Karpas-422 (cell line): ENCODE data around the gene CEACAM4. TPM values are rescaled to one million over a fixed set of nuclear protein-coding genes. Genes with fewer than 3 reads are reported as not detected.
A peak's percentile ranks its signal among the peaks of the same experiment; 100 is the strongest.

Experiments used
- DNase-seq: peaks from one replicate; pipeline ENCODE4 v3.0.0-alpha.2; 2015
- H2AFZ ChIP-seq: fragments of 200-600 bp; sonication (generic); 2 replicates; pipeline ENCODE4 v1.6.1; 2014; ENCODE audit warnings: antibody characterized with exemption, low read length, mixed read lengths
- H3K27ac ChIP-seq: fragments of 200-600 bp; sonication (generic); 2 replicates; pipeline ENCODE4 v1.5.1; 2014; ENCODE audit warnings: mild to moderate bottlenecking, low read length, moderate library complexity
- H3K27me3 ChIP-seq: fragments of 200-600 bp; sonication (generic); 2 replicates; pipeline ENCODE4 v1.6.1; 2014; ENCODE audit warnings: low read length, mixed read lengths
- H3K36me3 ChIP-seq: fragments of 200-600 bp; sonication (generic); 2 replicates; pipeline ENCODE4 v1.6.1; 2014; ENCODE audit warnings: low read length, mixed read lengths; ENCODE audit not compliant: insufficient read depth
- H3K4me1 ChIP-seq: fragments of 200-600 bp; sonication (generic); 2 replicates; pipeline ENCODE4 v1.6.1; 2014; ENCODE audit warnings: mild to moderate bottlenecking, low read length, mixed read lengths
- H3K4me2 ChIP-seq: fragments of 200-600 bp; sonication (generic); 2 replicates; pipeline ENCODE4 v1.6.1; 2014; ENCODE audit warnings: low read length, low read depth, mild to moderate bottlenecking; ENCODE audit not compliant: poor library complexity, severe bottlenecking
- H3K4me3 ChIP-seq: fragments of 200-600 bp; sonication (generic); 2 replicates; pipeline ENCODE4 v1.5.1; 2014; ENCODE audit warnings: mild to moderate bottlenecking, antibody characterized with exemption, low read length, mixed read lengths
- H3K79me2 ChIP-seq: fragments of 200-600 bp; sonication (generic); 2 replicates; pipeline ENCODE4 v1.6.1; 2014; ENCODE audit warnings: mild to moderate bottlenecking, low read length, mixed read lengths
- H3K9ac ChIP-seq: fragments of 200-600 bp; sonication (generic); 2 replicates; pipeline ENCODE4 v1.6.0; 2014; ENCODE audit warnings: low read length
- H3K9me2 ChIP-seq: fragments of 200-600 bp; sonication (generic), shearing (Covaris generic); replicated peaks from 2 replicates; pipeline ENCODE4 v1.6.0; 2014; ENCODE audit warnings: mild to moderate bottlenecking, low read length, moderate library complexity; ENCODE audit not compliant: insufficient read depth
- H3K9me3 ChIP-seq: fragments of 300-700, 200-600 bp; sonication (generic); 2 replicates; pipeline ENCODE4 v1.6.1; 2014; ENCODE audit warnings: low read length, mixed read lengths
- H4K20me1 ChIP-seq: fragments of 200-600 bp; sonication (generic); 2 replicates; pipeline ENCODE4 v1.6.1; 2014; ENCODE audit warnings: mild to moderate bottlenecking, antibody characterized with exemption, low read length, low read depth; ENCODE audit not compliant: insufficient read depth
- total RNA-seq: library from RNA; depleted of rRNA; stranded (reverse); fragments of >200 nt; shearing (Covaris generic); gene quantifications from 2 replicates; pipeline ENCODE4 v1.2.3, GENCODE V29; 2014; ENCODE audit warnings: low replicate concordance

The CEACAM4 gene
- total RNA-seq, 1 experiment from 2014 or later: not detected

GRCh38 chr19:41623360-41623759 is 3.5 kb downstream of the CEACAM4 start:
- no peaks in the 10 kb centered on the region for H3K9me2 ChIP-seq
- H3K4me1 ChIP-seq: no peaks in the 10 kb centered on the region
- no peaks in the 10 kb centered on the region for H3K79me2 ChIP-seq
- no peak overlapping the region for H3K27ac ChIP-seq
- no peak for DNase-seq
- no peak overlapping the region for H3K9ac ChIP-seq
- H3K36me3 ChIP-seq: no peaks in the 10 kb centered on the region
- no peak overlapping the region for H3K4me3 ChIP-seq
- no peaks in the 10 kb centered on the region for H3K9me3 ChIP-seq
- H3K4me2 ChIP-seq: no peak overlapping the region
- no peaks in the 10 kb centered on the region for H4K20me1 ChIP-seq
- H2AFZ ChIP-seq: no peak overlapping the region
- H3K27me3 ChIP-seq: no peaks in the 10 kb centered on the region

GRCh38 chr19:41621654-41622053 is 5.2 kb downstream of the CEACAM4 start:
- H3K9me2 ChIP-seq: no peaks in the 10 kb centered on the region
- H3K79me2 ChIP-seq: no peaks in the 10 kb centered on the region
- H2AFZ ChIP-seq: no peak overlapping the region
- H4K20me1 ChIP-seq: no peaks in the 10 kb centered on the region
- H3K4me2 ChIP-seq: no peak overlapping the region
- H3K27me3 ChIP-seq: no peaks in the 10 kb centered on the region
- H3K9me3 ChIP-seq: no peaks in the 10 kb centered on the region
- no peak overlapping the region for H3K9ac ChIP-seq
- H3K27ac ChIP-seq: no peak overlapping the region
- no peaks in the 10 kb centered on the region for H3K4me1 ChIP-seq
- no peaks in the 10 kb centered on the region for H3K36me3 ChIP-seq
- no peak for DNase-seq
- no peak overlapping the region for H3K4me3 ChIP-seq

DNA sequence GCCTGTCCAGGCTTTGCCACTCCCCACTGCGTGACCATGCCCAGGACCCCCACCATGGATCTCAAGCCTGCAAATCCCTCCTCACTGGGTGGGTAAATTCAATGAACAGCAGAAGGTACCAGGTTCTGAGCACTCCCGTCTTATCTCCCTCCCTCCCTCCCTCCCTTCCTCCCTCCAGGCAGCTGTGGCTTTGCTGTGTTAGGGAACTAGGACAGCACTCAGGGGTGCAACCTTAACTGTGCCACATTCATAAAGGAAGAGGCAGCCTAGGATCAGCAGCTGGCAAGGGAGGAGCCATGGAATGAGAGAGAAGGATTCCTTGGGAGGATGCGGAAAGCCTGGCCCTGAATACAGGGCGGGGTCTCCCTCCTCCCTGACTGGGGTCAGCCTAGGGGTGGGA is 5.6 kb downstream of the CEACAM4 start:
- Histone ChIP-seq H3K9me3 (no peaks in the 10 kb centered on the region), H3K27ac (no peak overlapping the region), H3K79me2 (no peaks in the 10 kb centered on the region), H3K36me3 (no peaks in the 10 kb centered on the region), H4K20me1 (no peaks in the 10 kb centered on the region), H3K4me1 (no peaks in the 10 kb centered on the region), H2AFZ (no peak overlapping the region), H3K4me2 (no peak overlapping the region), H3K9me2 (no peaks in the 10 kb centered on the region), H3K27me3 (no peaks in the 10 kb centered on the region), H3K9ac (no peak overlapping the region), H3K4me3 (no peak overlapping the region)
- no peak for DNase-seq

- Histone ChIP-seq H3K9me2 (no peaks in the 10 kb centered on the region), H3K27ac (no peak overlapping the region), H3K4me3 (no peak overlapping the region), H3K9ac (no peak overlapping the region), H3K4me1 (no peaks in the 10 kb centered on the region), H3K27me3 (no peaks in the 10 kb centered on the region), H3K4me2 (no peak overlapping the region), H3K79me2 (no peaks in the 10 kb centered on the region), H3K9me3 (no peaks in the 10 kb centered on the region), H3K36me3 (no peaks in the 10 kb centered on the region), H4K20me1 (no peaks in the 10 kb centered on the region), H2AFZ (no peak overlapping the region)
- DNase-seq: no peak
Observed at GRCh38 chr19:41620171-41620570, 6.7 kb downstream of the CEACAM4 start.

DNA sequence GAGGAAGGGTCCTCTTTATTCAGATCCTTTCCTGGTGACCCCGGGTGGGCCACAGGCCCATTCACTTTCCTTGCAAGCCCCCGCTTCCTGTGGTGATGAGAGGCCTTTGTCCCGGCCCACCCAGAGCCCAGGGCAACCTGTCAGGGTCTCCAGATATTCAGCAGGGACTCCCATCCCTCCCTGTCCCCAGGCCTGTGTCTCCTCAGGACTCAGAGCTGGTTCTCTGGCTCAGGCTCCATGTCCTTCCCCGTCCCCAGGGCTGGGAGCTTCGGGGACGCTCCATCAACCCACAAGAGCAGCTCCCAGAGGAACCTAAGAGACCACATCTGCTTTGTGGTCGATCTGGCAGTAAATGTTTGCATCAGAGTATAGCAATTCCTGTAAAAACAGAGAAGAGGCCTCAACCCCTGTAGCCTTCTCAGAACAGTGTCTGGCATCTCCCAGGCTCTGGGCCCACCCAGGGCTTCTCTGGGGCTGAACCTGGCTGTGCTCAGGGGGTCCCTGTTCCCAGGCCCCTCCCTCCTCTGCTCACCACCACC is 7.8 kb downstream of the CEACAM4 start:
- DNase-seq: no peak
- Histone ChIP-seq H3K79me2 (no peaks in the 10 kb centered on the region), H3K27ac (no peak overlapping the region), H4K20me1 (no peaks in the 10 kb centered on the region), H3K27me3 (no peaks in the 10 kb centered on the region), H3K4me2 (no peak overlapping the region), H3K4me3 (no peak overlapping the region), H3K9me3 (no peaks in the 10 kb centered on the region), H3K36me3 (no peaks in the 10 kb centered on the region), H3K9ac (no peak overlapping the region), H3K4me1 (no peaks in the 10 kb centered on the region), H3K9me2 (no peaks in the 10 kb centered on the region), H2AFZ (no peak overlapping the region)

GRCh38 chr19:41617941-41618730 is 8.7 kb downstream of the CEACAM4 start:
- Histone ChIP-seq H3K9me2 (no peaks in the 10 kb centered on the region), H2AFZ (no peak overlapping the region), H3K4me1 (no peaks in the 10 kb centered on the region), H3K9me3 (no peaks in the 10 kb centered on the region), H3K79me2 (no peaks in the 10 kb centered on the region), H3K4me2 (no peak overlapping the region), H3K27me3 (no peaks in the 10 kb centered on the region), H4K20me1 (no peaks in the 10 kb centered on the region), H3K27ac (no peak overlapping the region), H3K4me3 (no peak overlapping the region), H3K36me3 (no peaks in the 10 kb centered on the region), H3K9ac (no peak overlapping the region)
- no peak for DNase-seq

DNA sequence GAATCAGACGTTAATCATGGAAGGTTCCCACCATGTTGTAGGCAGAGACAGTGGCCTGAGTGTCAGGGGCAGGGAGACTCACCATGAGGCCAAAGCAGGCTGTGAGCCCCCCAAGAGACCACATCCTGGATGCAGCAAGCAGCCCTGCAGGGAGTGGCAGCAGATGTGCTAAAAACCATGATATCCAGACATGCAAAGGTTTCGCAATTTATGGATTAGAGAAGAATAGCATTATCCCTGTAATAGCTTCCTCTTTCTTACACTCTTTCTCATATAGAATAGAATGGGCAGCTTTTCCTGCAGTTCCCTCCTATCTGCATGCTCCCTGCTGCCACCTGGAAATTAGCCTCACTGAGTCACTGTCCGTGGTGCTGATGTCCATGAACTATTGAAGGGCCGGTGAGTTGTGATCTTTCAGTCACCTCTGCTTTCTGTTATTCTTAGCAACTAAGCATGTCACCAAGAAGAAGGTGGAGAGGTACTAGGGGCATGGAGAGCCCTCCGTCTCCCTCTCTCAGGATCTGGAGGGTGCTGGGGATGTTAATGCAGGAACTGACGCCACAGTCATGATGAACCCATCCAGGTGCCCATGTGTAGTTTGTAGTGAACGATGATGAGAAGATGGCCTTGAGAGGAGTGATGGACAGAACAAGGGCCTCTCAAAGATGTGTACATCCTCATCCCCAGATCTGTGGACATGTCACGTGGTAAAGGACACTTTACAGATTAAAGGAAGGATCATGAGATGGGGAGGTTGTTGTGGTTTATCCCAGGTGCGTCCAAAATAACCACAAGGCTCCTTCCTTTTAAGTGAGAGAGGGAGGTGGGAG is 9.9 kb downstream of the CEACAM4 start:
- H3K9me3 ChIP-seq: no peaks in the 10 kb centered on the region
- no peak overlapping the region for H2AFZ ChIP-seq
- no peak overlapping the region for H3K4me3 ChIP-seq
- no peak overlapping the region for H3K9ac ChIP-seq
- H3K27me3 ChIP-seq: no peaks in the 10 kb centered on the region
- H3K9me2 ChIP-seq: no peaks in the 10 kb centered on the region
- H3K27ac ChIP-seq: no peak overlapping the region
- DNase-seq: peak; percentile 48
- no peak overlapping the region for H3K4me2 ChIP-seq
- no peaks in the 10 kb centered on the region for H3K4me1 ChIP-seq
- no peaks in the 10 kb centered on the region for H3K79me2 ChIP-seq
- no peaks in the 10 kb centered on the region for H3K36me3 ChIP-seq
- H4K20me1 ChIP-seq: no peaks in the 10 kb centered on the region

DNA sequence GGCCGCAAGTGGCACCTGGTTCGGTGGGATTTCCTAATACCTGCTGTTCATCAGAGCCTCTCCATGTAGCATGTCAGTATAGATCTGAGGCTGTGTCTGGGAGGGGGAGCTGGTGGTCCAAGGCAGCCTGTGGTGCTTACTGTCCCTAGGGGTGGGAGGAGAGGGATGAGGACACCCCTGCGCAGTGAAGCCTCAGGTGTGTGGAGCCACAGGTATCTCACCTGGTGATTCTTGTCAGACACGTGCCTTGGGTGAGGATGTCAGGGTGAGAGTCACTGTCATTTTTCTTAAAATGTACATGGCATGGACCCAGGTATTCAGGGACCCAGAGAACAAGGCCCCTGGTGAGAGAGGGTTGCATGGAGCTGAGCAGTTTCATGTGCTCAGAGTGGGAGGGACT is 11.7 kb downstream of the CEACAM4 start:
- DNase-seq: no peak
- H4K20me1 ChIP-seq: no peaks in the 10 kb centered on the region
- H3K9me3 ChIP-seq: no peaks in the 10 kb centered on the region
- no peak overlapping the region for H3K4me3 ChIP-seq
- no peaks in the 10 kb centered on the region for H3K79me2 ChIP-seq
- H3K4me1 ChIP-seq: no peaks in the 10 kb centered on the region
- H3K27ac ChIP-seq: no peak overlapping the region
- H3K9me2 ChIP-seq: no peaks in the 10 kb centered on the region
- no peaks in the 10 kb centered on the region for H3K27me3 ChIP-seq
- no peaks in the 10 kb centered on the region for H3K36me3 ChIP-seq
- no peak overlapping the region for H3K9ac ChIP-seq
- H3K4me2 ChIP-seq: no peak overlapping the region
- H2AFZ ChIP-seq: no peak overlapping the region
